Muscle of leg (tissue), 11 donors: ENCODE results near the gene CDK5. TPM values are rescaled to one million over a fixed set of nuclear protein-coding genes. Genes with fewer than 3 reads are reported as not detected.
"Not testable (repeated sequence)": the region's sequence is repeated elsewhere in the genome, so short reads cannot be mapped to it uniquely, and the experiment has no call there.

Experiments used
- DNase-seq: peaks from one replicate; pipeline ENCODE4 v3.0.0; 2013
- H3K27ac ChIP-seq: one replicate; pipeline ENCODE4 v1.5.1; 2013; ENCODE audit warnings: mild to moderate bottlenecking, low read length, control low read depth
- H3K27me3 ChIP-seq: one replicate; pipeline ENCODE4 v1.6.1; 2013; ENCODE audit warnings: low read length; ENCODE audit not compliant: control insufficient read depth, insufficient read depth
- H3K36me3 ChIP-seq: one replicate; pipeline ENCODE4 v1.6.1; 2013; ENCODE audit warnings: low read length; ENCODE audit not compliant: control insufficient read depth, insufficient read depth
- H3K4me1 ChIP-seq: one replicate; pipeline ENCODE4 v1.6.1; 2013; ENCODE audit warnings: low read length; ENCODE audit not compliant: control insufficient read depth, insufficient read depth
- H3K4me3 ChIP-seq: one replicate; pipeline ENCODE4 v1.5.1; 2013; ENCODE audit warnings: low read length, control low read depth
- H3K9me3 ChIP-seq: replicated peaks from 2 replicates; pipeline ENCODE4 v1.6.1; 2013; ENCODE audit warnings: low read depth, low read length; ENCODE audit not compliant: control insufficient read depth
- WGBS: methylation state at CpG from one replicate; pipeline ENCODE4 v1.1.5; 2013; ENCODE audit warnings: missing lambda C conversion rate; ENCODE audit not compliant: insufficient coverage; 5-methylcytosine and 5-hydroxymethylcytosine counted together
- polyA plus RNA-seq, 8 donors: library from polyadenylated mRNA; unstranded; fragments of 120-200 nt; gene quantifications; one replicate each; pipeline versions ENCODE4 v1.2.1 to v1.2.3, GENCODE V29; 2013; ENCODE audit warnings: inconsistent platforms in 1 of 8, low replicate concordance in 1 of 8; ENCODE audit not compliant: insufficient read length in 8 of 8, insufficient read depth in 1 of 8
- total RNA-seq: library from RNA; stranded (reverse); fragments of 120-200 nt; gene quantifications from one replicate; pipeline ENCODE4 v1.2.4, GENCODE V29; 2013

The CDK5 gene
- total and polyA plus RNA-seq, 9 donors, result 8.2 to 12.2 (median 10.2) TPM

DNA sequence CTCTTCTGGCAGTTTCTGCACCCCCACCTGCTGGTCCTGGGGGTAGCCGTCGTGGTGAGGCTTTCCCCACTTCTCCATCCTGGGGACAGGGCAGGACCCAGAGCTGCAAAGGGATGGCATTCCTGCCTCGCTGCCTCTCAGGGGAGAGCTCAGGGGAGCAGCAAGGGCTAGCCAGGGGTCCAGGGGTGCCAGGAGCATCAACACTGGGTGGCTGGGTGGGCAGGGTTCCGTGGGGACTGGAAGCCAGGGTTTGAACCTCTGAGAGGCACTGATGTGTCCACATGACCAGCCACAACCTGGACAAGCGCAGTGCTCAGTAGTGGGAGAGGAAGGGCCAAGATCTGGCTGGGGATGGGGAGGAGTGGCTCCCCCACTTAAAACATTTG is 23.8 kb downstream of the CDK5 start:
- Histone ChIP-seq H3K4me1 (peaks cover 12% of the 10 kb centered on the region), H3K9me3 (no peaks in the 10 kb centered on the region), H3K36me3 (peaks cover 51% of the 10 kb centered on the region), H3K27me3 (no peaks in the 10 kb centered on the region), H3K27ac (no peak overlapping the region), H3K4me3 (no peak overlapping the region)
- DNase-seq, result no peak
- WGBS, result 82% methylated on average over 5 of the region's 5 CpGs

DNA sequence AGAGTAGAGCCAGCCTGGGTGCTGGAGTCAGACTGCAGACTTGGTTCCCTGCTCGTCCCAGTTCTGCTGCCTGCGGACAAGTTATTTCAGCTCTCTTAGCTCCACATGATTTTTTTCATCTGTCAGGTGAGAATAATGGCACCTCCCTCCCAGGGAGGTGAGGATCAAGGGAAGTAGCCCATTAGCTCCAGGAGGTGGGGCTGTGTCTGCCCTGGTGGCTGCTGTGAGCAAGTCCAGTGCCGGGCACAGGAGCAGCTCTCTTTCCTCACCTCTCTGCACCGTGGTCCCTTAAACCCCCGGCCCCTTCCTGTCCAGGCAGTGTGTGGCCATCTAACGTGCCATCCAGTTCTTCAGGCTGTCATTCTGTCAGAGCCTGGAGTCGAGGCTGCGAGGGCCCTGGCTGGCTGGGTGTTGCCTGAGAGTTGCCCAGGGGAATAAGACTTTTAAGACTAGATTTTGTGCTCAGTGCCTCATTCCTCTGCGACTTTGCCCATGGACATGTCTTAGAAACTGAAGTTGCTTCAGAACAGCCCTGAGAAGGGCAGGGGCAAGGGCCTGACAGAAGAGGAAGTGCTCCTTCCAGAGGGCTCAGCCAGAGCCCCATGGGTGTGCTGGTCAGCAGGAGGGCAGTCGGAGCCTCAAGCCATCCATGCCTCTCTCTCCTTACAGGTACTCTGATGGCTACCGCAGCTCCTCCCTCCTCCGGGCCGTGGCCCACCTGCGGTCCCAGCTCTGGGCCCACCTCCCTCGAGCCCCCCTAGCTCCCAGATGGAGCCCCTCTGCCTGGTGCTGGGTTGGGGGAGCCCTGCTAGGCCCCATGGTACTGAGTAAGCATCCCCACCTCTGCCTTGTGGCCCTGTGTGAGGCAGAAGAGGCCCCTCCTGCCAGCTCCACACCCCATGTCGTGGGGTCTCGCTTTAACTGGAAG is 24.5 kb downstream of the CDK5 start:
- H3K36me3 ChIP-seq, result peaks cover 47% of the 10 kb centered on the region
- H3K4me3 ChIP-seq, result no peak overlapping the region
- H3K27ac ChIP-seq, result no peak overlapping the region
- H3K4me1 ChIP-seq, result peaks cover 10% of the 10 kb centered on the region
- no peaks in the 10 kb centered on the region for H3K27me3 ChIP-seq
- DNase-seq, result no peak
- no peaks in the 10 kb centered on the region for H3K9me3 ChIP-seq
- 82% methylated on average over 9 of the region's 17 CpGs for WGBS

DNA sequence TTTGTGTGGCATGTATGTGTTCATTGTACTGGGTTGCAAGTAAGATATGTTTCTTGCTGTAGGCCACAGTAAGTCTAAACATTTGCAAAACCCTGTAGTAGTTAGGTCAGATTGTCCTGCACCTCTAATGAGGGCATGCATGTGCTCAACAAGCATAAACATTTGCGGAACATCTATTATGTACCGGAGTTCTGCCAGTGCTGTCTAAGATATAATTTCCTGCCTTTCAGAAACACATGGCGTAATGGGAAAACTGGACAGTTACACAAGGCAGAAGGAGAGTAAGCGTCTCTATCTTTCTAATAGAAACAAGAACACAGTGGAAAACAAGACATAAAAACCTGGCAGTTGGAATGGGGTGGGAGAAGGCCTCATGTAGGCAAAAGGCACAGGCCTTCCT is 26.7 kb downstream of the CDK5 start:
- WGBS, result 67% methylated on average over 1 of the region's 4 CpGs

DNA sequence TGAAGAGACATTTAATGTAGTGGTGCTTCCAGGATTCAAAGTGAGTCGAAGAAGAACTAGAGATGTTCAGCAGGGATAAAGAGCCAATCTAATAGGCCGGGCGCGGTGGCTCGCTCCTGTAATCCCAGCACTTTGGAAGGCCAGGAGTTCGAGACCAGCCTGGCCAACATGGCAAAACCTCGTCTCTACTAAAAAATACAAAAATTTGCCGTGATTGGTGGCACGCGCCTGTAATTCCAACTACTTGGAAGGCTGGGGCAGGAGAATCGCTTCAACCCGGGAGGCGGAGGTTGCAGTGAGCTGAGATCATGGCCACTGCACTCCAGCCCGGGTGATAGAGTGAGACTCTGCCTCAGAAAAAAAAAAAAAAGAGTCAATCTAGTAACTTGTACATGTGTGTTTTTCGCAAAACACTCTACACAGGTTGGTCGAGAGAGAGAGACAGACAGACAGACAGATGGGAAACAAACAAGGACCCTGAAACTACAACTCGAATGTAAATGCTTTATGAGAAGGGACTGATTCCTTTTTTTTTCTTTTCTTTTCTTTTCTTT is 28.7 kb downstream of the CDK5 start:
- peak overlapping the region; percentile 81 for H3K4me3 ChIP-seq
- peaks cover 2% of the 10 kb centered on the region for H3K27me3 ChIP-seq
- H3K36me3 ChIP-seq, result peaks cover 17% of the 10 kb centered on the region
- no peak for DNase-seq
- no peaks in the 10 kb centered on the region for H3K9me3 ChIP-seq
- WGBS, result 27% methylated on average over 7 of the region's 17 CpGs
- H3K4me1 ChIP-seq, result peaks cover 15% of the 10 kb centered on the region
- H3K27ac ChIP-seq, result peak overlapping the region; percentile 93

More for the DNA sequence above, 26.7 kb downstream of the CDK5 start:
- H3K4me3 ChIP-seq, result no peak overlapping the region
- H3K36me3 ChIP-seq, result peaks cover 34% of the 10 kb centered on the region
- H3K27ac ChIP-seq, result no peak overlapping the region
- no peaks in the 10 kb centered on the region for H3K9me3 ChIP-seq
- peaks cover 15% of the 10 kb centered on the region for H3K4me1 ChIP-seq
- no peaks in the 10 kb centered on the region for H3K27me3 ChIP-seq
- no peak for DNase-seq

DNA sequence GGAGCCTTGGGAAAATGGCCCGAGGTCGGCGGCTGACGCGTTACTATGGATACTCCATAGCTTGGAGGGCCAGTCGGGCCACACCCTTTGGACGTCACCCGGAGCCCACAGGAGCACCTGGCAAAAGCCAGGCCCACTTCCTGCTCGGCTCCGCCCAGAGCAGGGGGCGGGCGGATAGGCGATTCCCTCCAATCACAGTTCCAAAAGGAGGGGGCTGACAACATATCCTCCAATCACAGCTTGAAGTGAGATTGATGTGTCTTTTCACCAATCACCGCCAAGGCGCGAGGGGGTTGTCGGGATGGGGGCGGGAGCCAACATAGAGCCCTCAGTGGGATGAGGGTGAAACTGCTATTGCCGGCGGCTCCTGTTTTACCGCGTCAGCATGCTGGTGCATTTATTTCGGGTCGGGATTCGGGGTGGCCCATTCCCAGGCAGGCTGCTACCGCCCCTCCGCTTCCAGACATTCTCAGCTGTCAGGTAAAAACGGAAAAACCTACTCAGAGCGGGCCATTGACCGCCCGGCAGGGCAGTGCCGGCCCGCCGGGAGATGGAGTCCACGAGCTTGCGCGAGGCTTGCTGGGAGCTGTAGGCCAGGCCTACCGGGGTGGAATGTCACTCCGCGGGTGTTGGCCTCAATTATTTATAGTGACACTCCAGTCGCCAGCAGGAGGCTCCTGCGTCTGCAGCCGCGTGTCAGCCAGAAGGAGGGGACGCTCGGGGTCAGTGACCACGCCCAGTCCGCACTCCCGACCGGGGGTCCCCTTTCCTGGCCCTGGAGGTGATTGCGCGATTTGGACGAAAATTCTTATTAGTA is 29.4 kb downstream of the CDK5 start, which contains the start of gene ABCB8:
Gene ABCB8 (plus strand): TSS at position 320 of the 817 bp plus-strand sequence. CDS start 66 bp downstream, at position 386.
- H3K27me3 ChIP-seq, result peaks cover 3% of the 10 kb centered on the region
- no peaks in the 10 kb centered on the region for H3K9me3 ChIP-seq
- peak within 1 kb of the TSS; percentile 81 for H3K4me3 ChIP-seq
- 0% methylated on average over 42 of the region's 53 CpGs for WGBS
- DNase-seq, result peak; percentile 100
- peak within 1 kb of the TSS; percentile 93 for H3K27ac ChIP-seq
- H3K4me1 ChIP-seq, result peaks cover 15% of the 10 kb centered on the region
- peaks cover 12% of the 10 kb centered on the region for H3K36me3 ChIP-seq

DNA sequence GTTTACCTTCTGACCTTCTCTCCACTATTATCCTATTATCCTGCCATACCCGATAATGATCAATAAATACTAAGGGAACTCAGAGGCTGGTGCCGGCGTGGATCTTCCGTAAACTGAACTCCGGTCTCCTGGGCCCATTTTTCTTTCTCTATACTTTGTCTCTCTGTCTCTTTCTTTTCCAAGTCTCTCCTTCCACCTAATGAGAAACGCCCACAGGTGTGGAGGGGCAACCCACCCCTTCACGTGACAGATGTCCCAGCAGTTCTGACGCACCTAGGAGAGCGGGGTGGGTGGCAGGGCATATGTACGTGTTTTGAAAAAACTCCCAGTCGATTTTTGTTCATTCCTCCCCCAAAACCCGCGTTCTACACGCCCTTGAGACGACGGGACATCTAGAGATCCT is 30.0 kb downstream of the CDK5 start:
- Histone ChIP-seq H3K4me1 (peaks cover 15% of the 10 kb centered on the region), H3K4me3 (peak overlapping the region; percentile 81), H3K27ac (peak overlapping the region; percentile 83)
- WGBS, result 5% methylated on average over 11 of the region's 16 CpGs
- not testable (repeated sequence) for H3K36me3 ChIP-seq, H3K9me3 ChIP-seq, H3K27me3 ChIP-seq, DNase-seq

DNA sequence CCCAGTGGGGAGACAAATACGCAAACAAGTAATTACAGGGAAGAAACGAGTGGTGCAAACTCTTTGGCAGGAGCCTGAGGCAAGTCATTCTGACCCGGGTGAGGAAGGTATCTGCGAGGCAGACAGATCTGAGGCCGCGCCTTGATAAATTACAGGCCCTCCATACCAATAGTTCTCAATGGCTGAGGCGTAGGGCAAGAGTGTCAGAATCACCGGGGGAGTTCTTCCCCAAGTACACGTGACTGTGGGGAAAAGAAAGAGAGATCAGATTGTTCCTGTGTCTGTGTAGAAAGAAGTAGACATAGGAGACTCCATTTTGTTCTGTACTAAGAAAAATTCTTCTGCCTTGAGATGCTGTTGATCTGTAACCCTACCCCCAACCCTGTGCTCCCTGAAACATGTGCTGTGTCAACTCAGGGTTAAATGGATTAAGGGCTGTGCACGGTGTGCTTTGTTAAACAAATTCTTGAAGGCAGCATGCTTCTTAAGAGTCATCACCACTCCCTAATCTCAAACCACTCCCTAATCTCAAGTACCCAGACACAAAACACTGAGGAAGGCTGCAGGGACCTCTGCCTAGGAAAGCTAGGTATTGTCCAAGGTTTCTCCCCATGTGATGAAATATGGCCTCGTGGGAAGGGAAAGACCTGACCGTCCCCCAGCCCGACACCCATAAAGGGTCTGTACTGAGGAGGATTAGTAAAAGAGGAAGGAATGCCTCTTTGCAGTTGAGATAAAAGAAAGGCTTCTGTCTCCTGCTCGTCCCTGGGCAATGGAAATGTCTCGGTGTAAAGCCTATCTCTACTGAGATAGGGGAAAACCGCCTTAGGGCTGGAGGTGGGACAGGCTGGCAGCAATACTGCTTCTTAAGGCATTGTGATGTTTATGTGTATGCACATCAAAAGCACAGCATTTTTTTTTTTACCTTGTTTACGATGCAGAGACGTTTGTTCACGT is 30.6 kb downstream of the CDK5 start:
- DNase-seq, H3K4me3 ChIP-seq, H3K27ac ChIP-seq: not testable (repeated sequence)

DNA sequence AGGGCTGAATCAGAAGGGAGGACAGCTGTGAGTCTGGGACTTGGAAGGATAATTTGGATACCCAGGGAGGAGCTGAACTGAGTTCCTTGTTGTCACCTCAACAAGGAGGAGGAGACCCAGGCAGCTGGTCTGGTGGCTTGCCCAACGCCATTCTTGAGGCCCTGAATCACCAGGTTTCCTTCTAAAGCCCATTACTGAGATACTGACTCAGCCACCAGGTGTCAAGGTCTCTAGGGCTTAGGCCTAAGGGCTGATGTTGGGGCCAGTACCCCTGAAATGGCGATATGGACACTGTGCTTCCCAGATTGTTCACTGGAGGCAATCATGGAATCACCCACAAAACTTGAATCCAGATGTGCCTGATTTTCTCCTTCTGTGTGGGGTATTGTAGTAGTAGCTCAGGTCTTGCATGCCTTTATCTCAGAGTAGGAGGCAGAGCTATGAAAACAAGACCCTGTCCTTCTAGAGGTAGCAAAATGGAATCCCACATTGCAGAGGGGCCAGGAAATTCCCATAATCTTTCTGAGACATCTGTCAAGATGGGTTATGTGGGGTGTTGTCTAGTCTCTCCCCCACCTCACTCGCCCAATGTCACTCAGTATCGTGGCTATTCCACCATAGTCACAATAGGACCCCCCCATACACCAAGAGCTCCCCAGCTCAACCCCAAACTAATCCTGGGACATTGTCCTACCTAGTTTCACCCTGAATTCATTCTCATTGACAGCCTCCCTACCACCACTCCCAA is 31.6 kb downstream of the CDK5 start:
- H3K27ac ChIP-seq, result no peak overlapping the region
- DNase-seq, result no peak
- WGBS, result 90% methylated on average over 4 of the region's 4 CpGs
- no peak overlapping the region for H3K4me3 ChIP-seq
- peaks cover 9% of the 10 kb centered on the region for H3K27me3 ChIP-seq
- H3K9me3 ChIP-seq, result no peaks in the 10 kb centered on the region
- peaks cover 15% of the 10 kb centered on the region for H3K4me1 ChIP-seq
- H3K36me3 ChIP-seq, result peaks cover under 1% of the 10 kb centered on the region

More for the DNA sequence above, 30.6 kb downstream of the CDK5 start:
- H3K36me3 ChIP-seq, H3K9me3 ChIP-seq, H3K27me3 ChIP-seq: not testable (repeated sequence)
- H3K4me1 ChIP-seq, result peaks cover 15% of the 10 kb centered on the region
- 28% methylated on average over 6 of the region's 19 CpGs for WGBS
